ENCODE data around the gene ELAVL1.
"Not testable (repeated sequence)": the region's sequence is repeated elsewhere in the genome, so short reads cannot be mapped to it uniquely, and the experiment has no call there.

Gene ELAVL1

DNA sequence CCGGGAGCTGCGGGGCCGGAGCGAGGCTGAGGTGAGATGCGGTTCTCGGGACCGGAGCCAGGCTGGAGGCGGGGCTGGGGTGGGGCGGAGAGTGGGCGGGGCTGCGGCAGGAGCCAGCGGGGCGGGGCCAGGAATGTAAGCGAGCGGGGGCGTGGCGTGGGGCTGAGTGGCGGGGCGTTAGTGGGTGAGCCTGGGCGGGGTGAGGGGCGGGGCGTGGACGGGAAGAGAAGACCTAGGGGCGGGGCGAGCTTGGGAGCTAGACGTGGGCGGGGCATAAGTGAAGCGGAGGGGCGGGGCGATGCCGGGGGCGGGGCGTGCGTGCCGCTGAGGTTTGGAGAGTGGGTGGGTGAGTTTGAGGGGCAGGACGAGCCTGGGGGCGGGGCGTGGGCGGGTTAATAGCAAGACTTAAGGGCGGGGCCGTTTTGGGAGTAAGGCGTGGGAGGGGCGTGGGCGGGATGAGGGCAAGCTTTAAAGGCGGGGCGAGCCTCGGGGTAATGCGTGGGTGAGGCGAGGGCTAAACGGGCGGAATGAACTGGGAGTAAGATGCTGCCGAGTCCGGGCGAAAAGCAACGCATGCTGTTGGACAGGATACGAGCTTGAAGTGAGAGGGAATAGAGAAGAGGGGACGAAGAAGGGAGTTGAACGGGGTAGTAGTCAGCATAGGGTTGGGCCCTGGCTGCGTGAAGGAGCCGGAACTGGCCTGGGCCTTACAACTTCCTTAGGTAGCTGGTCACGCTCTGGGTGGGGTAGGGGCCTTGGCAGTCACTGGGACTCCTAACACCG, 84.7 kb downstream of the ELAVL1 start:
- peak; percentile 87 for DNase-seq

DNA sequence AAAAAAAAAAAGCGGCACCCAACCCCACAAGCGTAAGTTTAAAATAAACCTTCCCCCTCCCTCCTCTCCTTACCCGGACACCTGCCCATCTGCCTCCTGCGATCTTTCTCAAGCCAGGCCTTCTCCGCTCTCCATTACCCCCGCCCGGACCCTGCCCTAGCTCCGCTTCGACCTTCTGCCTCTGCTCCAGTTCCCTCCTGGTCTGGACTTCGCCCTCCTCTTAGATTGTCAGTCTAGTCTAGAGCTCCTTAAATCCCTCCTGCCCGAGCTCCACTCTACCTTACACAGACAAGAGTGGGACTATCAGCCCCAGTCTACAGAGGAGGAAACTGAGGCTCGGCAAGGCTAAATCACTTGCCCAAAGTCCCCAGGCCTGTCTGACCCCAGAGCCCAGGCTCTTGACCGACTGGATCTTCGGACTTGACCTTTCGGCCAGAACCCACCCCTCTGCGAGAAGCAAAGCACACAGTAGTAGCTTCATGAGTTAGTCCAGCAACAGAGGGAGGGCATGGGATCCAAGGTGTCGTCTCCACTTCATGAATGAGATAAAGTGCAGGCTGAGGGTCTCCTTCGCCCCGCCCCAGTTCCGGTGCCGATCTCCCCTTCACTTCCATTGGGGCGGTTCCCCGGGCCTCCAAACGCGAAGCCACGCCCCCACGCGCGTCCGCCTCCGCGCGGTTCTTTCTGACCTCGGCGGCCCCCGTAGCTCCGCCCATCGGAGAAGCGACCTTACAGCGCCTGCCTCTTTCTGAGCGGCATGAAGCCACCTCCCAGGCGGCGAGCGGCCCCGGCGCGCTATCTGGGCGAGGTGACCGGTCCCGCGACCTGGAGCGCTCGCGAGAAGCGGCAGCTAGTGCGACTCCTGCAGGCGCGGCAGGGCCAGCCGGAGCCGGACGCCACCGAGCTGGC, 85.6 kb downstream of the ELAVL1 start, which contains the start of gene SNAPC2:
Gene SNAPC2, plus strand, starts transcription at position 729 of the 909 bp plus-strand sequence. Its CDS starts 29 bp downstream, at position 758.
- DNase-seq, result peak; percentile 86

DNA sequence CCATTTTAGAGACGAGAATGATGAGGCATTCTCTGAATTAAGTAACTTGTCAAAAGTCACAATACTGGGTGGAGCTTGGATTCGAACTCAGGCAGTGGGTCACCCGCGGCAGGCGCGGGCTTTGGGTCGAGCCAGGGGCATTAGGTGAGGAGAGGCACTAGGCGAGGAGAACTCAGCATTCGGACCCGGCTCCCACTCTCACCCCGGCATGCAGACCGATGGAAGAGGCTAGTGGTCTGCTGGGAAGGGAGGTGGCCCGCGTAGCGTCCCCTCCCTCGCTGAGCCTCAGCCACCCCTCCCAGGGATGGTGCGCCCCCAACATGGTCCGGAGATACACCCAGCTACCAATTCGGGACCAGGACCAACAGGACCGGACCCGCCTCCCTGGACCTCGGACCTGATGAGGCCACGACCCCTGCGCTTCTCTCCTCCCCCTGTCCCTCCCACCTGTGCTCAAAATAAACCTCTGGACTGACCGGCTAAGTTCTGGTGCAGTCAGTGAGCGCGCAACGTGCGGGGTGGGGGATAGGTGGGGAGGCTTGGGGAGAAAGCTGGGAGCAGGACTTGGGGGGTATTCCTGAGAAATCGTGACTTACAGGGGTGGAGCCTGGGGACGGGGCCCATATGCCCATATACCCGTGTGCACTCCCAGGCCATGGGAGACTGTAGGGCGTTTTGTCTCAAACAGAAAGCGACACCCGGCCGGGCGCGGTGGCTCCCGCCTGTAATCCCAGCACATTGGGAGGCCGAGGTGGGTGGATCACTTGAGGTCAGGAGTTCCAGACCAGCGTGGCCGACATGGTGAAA, 86.6 kb downstream of the ELAVL1 start:
- DNase-seq, result no peak

- not testable (repeated sequence) for DNase-seq
These were observed 87.3 kb downstream of the ELAVL1 start for GRCh38 chr19:7918062-7918614.

DNA sequence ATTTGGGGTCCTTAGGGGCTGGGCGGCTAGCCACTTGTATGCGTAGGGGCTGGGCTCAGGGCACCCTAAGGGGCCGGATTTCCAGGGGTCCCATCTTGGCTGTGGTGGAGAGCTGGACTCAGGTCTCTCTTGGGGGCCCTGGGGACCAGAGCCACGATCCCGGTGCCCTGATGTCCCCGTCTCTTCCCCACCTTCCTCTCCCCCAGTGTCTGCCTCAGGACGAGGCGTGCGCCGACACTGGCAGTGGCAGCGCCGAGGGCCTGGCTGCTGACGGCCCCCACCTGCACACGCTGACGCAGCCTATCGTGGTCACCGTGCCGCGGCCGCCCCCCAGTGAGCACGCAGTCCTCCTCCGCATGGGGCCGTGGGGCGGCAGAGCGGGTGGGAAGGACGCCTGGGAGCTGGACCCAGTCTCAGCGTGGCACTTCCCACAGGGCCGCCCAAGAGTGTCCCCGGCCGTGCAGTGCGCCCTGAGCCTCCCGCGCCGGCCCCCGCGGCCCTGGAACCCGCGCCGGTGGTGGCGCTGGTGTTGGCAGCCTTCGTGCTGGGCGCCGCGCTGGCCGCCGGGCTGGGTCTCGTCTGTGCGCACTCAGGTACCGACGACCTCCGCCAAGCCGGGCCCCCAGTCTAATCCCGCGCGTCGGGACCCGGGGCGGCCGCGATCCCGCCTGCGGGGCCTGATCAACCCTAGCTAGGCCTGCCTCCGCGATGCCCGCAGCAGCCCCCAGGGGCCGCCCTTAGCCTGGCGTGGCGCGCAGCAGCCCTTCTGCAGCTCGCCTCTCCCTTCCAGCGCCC, 88.0 kb downstream of the ELAVL1 start:
- DNase-seq, result no peak

DNA sequence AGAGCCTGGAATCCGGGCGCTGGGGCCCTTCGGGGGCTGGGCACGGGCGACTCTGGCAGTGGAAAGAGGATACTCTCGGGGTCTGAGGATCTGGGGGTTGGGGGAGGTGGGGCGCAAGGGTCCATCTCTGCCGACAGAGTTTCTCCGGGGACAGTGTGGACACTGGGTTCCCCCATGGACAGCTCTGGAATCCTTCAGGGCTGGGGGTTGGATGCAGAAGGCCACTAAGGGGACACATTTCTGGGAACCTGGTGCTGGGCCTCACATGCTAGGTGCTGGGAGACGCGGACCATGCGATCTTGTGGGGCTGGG, 88.5 kb downstream of the ELAVL1 start:
- DNase-seq, result no peak

DNA sequence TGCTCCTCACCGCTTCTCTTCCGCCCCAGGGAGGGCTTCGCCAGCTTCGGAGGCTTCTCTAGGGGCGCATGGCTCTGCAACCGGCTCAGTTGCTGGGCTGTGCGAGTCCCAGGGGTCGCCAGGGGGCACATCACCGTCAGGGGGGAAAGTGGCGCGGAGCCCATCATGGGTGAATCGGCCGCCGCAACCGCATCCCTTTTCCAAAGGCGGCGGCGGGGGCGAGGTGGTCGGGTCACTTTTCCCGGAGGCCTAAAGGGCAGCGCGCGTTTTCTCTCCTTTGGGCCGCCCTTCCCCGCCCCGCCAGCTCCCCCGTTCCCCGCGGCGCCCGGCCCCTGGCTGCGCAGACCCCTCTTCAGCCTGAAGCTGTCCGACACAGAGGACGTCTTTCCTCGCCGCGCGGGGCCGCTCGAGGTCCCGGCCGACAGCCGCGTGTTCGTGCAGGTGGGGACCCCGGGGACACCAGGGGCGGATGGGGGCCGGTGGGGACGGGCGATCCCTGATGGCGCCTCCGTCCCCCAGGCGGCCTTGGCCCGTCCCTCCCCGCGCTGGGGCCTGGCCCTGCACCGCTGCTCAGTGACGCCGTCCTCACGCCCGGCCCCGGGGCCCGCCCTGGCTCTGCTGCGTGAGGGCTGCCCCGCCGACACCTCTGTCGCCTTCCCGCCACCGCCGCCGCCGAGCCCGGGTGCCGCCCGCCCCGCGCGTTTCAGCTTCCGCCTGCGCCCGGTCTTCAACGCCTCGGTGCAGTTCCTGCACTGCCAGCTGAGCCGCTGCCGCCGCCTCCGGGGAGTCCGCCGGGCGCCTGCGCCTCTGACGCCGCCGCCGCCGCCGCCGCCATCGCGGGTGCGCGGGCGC, 89.1 kb downstream of the ELAVL1 start:
- DNase-seq, result peak; percentile 35

DNA sequence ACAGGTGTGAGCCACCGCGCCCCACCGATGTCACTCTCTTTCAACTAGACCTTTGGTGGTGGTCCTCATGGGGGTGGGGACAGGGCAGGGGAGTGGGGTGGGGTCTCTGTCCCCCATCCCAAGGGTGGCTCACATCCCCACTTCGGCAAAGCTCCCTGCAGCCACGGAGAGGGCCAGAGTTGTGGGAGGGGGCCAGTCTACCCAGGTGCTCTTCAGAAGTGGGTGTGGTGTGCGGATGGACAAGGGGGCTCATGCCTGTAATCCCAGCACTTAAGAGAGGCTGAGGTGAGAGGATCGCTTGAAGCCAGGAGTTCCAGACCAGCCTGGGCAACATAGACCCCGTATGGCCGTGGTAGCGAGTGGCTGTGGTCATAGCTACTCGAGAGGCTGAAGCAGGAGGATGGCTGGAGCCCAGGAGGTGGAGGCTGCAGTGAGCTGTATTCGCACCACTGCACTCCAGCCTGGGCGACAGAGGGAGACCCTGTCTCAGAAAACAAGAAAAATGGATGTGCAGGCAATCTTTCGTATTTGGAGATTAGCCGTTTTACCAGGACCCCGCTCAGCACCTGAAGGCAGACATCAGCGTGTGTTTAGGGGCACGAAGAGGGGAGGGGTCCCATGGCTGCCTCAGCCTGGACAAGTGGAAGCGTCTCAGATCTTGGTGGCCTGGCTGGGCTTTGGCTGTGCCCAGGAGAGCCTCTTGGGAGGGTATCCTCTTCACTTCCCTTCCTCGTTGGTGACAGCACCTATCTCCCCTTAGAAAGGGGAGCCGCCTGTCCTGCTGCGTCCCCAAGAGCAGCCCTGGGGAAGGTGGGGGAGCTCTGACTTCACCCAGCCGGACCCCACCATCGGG, 90.0 kb downstream of the ELAVL1 start:
- no peak for DNase-seq

GRCh38 chr19:7914598-7915045, 90.8 kb downstream of the ELAVL1 start, which contains the start of gene TGFBR3L:
Gene TGFBR3L, plus strand, starts transcription at chr19:7914830.
- DNase-seq, result no peak

DNA sequence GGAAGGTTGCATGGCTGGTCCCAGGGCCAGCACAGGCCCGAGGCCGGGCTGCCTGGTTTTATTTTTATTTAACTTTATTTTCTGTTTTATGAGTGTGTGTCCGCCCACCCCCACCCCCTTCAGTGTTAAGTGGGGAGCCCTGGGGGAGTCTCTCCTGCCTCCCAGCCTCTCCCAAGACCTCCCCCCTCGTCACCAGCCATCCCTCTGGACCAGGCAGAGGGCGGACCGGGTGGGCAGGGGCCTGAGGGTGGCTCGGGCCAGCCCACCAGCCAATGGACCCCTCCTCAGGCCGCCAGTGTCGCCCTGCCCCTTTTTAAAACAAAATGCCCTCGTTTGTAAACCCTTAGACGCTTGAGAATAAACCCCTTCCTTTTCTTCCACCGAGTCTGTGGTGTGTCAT, 91.3 kb downstream of the ELAVL1 start:
- no peak for DNase-seq

DNA sequence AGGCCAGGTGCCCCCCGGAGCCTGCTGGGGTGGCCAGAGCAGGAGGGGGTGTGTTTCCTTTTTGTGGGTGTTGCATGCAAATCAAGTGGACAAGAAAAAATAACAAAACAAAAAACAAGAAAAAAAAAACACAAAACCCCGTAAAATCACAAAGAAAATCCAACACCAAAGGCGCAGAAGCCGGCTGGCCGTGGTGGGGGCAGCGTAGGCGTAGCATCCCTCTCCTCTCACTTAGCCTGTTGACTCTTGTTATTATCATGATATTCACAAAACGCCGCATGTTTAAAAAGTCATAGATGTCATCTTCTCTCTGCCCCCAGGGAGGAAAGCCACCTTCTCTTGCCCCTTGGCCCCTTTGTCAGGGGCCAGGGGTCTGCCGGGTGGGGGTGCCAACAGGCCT, 91.8 kb downstream of the ELAVL1 start:
- DNase-seq, result no peak

DNA sequence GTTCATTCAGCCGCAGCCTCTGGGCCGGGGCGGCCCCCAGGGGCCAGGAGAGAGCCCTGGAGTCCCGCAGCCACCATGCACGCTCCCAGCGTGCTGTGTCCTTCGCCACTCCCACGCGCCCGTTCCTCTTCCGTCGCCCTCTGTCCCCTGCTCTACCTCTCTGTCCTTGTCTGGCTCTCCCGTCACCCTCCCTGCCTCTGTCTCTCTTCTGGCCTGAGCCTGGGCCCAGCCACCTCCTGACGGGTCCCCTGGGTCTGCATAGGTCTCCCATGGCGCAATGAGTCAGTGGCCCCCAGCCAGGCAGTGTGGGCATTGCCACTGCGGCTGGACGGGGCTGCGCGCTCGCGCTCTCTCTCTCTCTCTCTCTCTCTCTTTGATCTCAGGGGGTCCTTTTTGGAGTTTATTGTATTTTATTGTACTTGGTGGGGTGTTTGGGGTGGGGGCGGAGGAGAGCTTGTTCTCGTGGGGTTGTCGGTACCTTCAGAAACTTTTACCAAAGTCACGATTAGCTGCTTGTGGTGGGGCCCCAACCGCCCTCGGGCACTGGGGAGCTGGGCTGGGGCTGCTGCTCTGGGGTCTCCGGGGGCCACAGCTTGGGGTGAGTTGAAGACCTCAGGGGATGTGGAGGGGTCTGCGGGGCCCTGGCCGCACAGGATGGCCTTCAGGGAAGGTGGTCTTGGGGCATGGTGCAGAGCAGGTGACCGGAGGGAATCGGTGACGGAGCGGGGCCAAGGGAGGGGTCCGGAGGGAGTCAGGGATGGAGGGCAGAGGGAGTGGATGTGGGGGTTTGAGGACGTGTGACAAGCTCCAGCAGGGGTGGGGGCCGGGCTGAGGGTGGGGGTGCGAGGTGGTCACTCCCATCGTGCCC, 92.5 kb downstream of the ELAVL1 start:
- no peak for DNase-seq

DNA sequence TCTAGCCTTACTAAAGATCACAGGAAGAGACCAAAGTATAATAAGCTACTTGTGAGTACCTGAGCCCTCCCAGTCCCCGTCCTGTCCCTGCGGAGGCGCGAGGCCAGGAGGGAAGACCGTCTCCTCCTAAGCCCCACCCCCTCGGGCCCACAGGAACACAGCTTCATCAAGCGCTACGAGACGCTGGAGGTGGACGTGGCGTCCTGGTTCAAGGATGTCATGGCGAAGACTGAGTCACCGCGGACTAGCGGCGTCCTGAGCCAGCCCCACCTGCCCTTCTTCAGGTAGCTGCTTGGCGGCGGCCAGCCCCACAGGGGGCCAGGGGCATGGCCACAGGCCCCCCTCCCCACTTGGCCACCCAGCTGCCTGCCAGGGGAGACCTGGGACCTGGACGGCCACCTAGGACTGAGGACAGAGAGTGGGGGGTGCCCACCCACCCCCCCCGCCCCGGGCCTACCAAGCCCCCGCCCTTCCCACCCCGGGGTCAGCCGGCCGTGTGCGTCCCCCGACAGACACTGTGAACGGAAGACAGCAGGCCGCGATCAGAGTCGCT, 93.2 kb downstream of the ELAVL1 start:
- DNase-seq, result no peak

GRCh38 chr19:7911508-7912143, 93.8 kb downstream of the ELAVL1 start:
- DNase-seq, result no peak

GRCh38 chr19:7910321-7911161, 94.9 kb downstream of the ELAVL1 start:
- no peak for DNase-seq

DNA sequence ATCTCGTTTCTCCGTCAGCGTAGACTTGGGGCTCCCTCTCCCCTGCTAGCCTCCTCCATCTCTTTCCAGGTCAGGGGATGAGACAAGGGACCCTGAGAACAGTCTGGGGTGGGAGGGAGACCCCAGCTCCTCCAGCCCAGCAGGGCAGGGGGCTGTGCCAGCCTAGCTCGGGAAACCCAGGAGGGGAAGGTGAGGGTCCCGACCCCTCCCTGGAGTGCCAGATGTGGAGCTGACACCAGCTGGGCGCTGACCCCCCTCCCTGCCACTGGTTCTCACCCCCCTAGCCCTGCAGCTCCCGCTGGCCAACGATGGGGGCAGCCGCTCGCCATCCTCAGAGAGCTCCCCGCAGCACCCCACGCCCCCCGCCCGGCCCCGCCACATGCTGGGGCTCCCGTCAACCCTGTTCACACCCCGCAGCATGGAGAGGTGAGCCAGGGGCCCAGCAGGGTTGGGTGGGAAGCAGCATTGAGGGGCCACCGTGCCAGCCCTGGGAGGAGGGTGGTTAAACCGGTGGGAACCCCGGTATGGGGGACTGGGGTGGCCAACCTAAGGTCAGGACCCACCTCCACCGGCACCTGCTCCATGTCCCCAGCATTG, 95.9 kb downstream of the ELAVL1 start:
- DNase-seq, result no peak
